Subcutaneous abdominal adipose tissue (tissue), 5 donors: ENCODE data around the gene PRELID1.

ENCODE experiments used
- H3K27ac ChIP-seq: one replicate; pipeline ENCODE4 v1.7.0; 2013; ENCODE audit warnings: low read depth, mild to moderate bottlenecking, inconsistent platforms, low read length, moderate library complexity
- H3K27me3 ChIP-seq, 5 donors: one replicate each; pipeline ENCODE4 v1.7.0; 2013; ENCODE audit warnings: low read length in 5 of 5, inconsistent platforms in 1 of 5; ENCODE audit not compliant: control insufficient read depth in 5 of 5, insufficient read depth in 4 of 5
- H3K36me3 ChIP-seq, 5 donors: one replicate each; pipeline ENCODE4 v1.7.0; 2013; ENCODE audit warnings: low read length in 5 of 5; ENCODE audit not compliant: control insufficient read depth in 5 of 5, insufficient read depth in 5 of 5
- H3K4me1 ChIP-seq, 5 donors: one replicate each; pipeline ENCODE4 v1.7.0; 2013; ENCODE audit warnings: low read length in 5 of 5, mild to moderate bottlenecking in 3 of 5, moderate library complexity in 1 of 5; ENCODE audit not compliant: control insufficient read depth in 5 of 5, insufficient read depth in 5 of 5
- H3K4me3 ChIP-seq, 5 donors: one replicate each; pipeline ENCODE4 v1.7.0; 2013; ENCODE audit warnings: low read length in 5 of 5, low read depth in 1 of 5
- H3K9ac ChIP-seq, 5 donors: one replicate each; pipeline ENCODE4 v1.7.0; 2013; ENCODE audit warnings: low read length in 5 of 5, mild to moderate bottlenecking in 4 of 5, moderate library complexity in 3 of 5
- H3K9me3 ChIP-seq, 5 donors: one replicate each; pipeline ENCODE4 v1.7.0; 2013; ENCODE audit warnings: low read length in 5 of 5; ENCODE audit not compliant: control insufficient read depth in 5 of 5
- donor health status: healthy.
- donor health status: healthy.
- donor health status: healthy.
- donor health status: healthy.
- donor health status: healthy.

PRELID1 gene

DNA sequence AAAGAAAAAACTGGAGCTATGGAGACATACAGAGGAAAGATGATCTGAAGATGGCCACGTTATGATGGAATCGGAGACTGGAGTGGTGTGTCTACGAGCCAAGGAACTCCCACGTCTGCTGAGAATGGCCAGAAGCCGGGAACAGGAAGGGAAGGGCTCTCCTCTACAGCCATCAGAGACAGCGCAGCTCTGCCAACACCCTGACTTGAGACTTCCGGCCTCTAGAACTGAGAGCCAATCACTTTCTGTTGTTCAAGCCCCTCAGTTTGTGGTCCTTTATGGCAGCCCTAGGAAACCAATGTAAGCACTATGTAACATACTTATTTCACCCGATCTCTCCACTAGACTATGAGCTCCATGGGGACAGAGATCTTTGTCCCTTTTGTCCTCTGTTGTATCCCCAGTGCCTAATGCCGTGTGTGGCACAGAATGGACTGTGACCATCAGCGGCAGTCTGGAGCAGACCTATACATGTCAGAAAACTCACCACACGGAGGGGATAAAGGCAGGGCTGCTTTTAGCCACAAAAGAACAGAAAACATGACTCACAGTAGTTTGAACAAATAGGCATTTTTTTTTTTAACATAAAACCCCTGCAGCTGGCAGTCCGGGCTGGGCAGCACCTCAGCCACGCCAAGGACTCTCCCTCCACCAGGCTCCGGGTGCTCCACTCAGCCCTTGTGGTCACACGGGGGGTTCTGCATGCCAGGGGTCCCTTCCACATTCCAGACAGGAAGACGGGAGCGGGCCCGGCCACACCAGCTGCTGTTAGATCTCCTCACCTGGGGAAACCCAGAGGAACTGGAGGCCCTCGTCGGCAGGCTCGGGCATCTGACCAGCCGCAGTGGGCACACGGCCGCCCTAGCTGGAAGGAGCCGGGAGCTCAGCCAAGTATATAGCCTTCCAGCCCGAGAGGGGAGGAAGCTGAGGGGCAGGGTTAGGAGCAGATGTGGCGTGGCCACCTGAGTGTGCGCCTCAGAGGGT, 24.2 kb downstream of the PRELID1 start:
- Histone ChIP-seq H3K4me1 (peaks cover 0 to 7% (median 0%) of the 10 kb centered on the region in 5 donors), H3K9ac (peak overlapping the region in 2 of 5 donors; percentile 10 to 41), H3K4me3 (no peak overlapping the region), H3K36me3 (peaks cover 0 to 36% (median 32%) of the 10 kb centered on the region in 5 donors), H3K27me3 (no peaks in the 10 kb centered on the region), H3K27ac (no peak overlapping the region), H3K9me3 (no peaks in the 10 kb centered on the region)

DNA sequence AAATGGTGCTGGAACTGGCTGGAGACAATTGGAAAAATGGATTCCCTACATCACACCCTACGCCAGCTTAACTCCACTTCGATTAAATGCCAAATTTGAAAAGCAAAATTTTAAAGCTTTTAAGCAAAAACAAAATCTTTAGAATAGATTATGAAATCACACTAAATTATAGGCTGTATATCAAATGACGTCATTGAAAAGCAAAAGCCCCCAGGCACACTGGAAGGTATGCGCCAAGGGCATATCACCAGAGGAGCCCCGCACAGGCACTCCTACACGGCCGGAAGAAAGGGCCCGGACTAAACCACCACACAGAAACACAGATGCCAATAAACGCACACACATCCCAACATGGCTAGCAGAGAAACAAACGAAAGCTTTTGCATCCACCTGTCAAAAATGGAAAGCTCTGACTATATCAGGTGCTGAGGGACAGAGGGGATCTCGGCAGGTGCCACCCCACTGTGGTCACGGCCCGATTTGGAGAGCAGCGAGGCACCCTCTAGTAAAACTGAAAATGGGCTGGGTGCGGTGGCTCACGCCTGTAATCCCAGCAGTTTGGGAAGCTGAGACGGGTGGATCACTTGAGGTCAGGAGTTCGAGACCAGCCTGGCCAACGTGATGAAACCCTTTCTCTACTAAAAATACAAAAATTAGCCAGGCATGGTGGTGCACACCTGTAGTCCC, 25.1 kb downstream of the PRELID1 start:
- no peaks in the 10 kb centered on the region for H3K27me3 ChIP-seq
- H3K27ac ChIP-seq = no peak overlapping the region
- peaks cover 0 to 45% (median 41%) of the 10 kb centered on the region in 5 donors for H3K36me3 ChIP-seq

DNA sequence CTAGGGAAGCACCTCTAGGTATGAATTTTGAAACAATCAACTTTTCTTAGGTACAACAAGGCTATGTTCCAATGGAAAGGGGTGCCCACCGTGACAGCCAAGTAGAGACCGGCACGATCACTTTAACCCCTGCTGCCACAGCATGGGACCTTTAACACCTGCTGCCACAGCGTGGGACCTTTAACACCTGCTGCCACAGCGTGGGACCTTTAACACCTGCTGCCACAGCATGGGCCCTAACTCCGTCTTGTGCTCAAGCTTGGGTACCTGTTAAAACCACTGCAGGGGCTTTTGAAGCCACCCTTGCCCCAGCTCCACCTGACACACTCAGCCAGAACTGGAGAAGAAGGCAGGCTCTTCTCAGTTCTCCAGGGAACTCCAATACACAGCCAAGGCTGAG, 26.3 kb downstream of the PRELID1 start:
- Histone ChIP-seq H3K36me3 (peaks cover 0 to 57% (median 53%) of the 10 kb centered on the region in 5 donors), H3K4me1 (peaks cover 0 to 7% (median 0%) of the 10 kb centered on the region in 5 donors), H3K9me3 (no peaks in the 10 kb centered on the region), H3K27ac (no peak overlapping the region), H3K4me3 (no peak overlapping the region), H3K9ac (no peak overlapping the region), H3K27me3 (no peaks in the 10 kb centered on the region)

More for the DNA sequence above, 25.1 kb downstream of the PRELID1 start:
- no peaks in the 10 kb centered on the region for H3K9me3 ChIP-seq
- H3K4me3 ChIP-seq = no peak overlapping the region
- H3K4me1 ChIP-seq = peaks cover 0 to 7% (median 0%) of the 10 kb centered on the region in 5 donors
- H3K9ac ChIP-seq = no peak overlapping the region

DNA sequence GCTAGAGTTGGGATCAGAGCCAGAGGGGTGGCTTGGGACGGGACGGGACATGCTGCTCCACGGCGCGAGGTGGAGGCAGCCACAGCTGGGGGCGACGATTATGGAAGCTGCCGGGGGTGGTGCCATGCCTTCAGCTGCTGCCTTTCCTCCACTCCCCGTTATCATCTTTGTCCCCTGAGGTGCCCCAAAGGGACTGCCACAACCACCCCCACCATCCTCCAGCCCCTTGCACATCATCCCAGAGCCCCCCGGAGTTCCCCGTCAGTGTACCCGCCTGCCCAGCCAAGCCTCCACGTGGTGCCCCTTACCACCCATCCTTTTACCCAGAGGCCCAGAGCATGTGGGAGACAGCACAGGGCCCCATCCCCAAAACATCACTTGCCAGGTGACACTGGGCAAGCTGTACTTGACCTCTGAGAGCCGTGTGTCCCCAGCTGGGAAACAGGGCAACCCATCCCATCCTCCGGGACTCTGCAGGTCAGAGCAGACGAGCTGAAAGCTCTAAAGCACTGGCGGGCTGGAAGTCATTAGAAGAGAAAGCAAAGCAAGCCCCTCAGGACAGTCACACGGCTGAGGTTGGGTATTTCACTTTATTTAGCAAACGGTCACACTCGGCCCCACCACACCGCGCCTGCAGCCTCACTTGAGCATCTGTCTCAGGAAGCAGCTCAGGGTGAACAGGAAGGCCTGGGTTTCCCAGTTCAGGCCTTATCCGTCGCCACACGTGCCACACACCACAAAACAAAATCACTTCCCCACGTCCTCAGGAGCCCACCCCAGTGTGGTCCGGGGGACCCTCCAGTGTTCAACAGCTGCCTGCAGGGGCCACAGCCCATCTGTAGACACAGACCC, 27.6 kb downstream of the PRELID1 start:
- H3K9me3 ChIP-seq = no peaks in the 10 kb centered on the region
- H3K9ac ChIP-seq = no peak overlapping the region
- H3K4me1 ChIP-seq = peaks cover 0 to 7% (median 0%) of the 10 kb centered on the region in 5 donors
- H3K27ac ChIP-seq = no peak overlapping the region
- H3K4me3 ChIP-seq = no peak overlapping the region
- H3K27me3 ChIP-seq = no peaks in the 10 kb centered on the region
- peaks cover 0 to 70% (median 66%) of the 10 kb centered on the region in 5 donors for H3K36me3 ChIP-seq

DNA sequence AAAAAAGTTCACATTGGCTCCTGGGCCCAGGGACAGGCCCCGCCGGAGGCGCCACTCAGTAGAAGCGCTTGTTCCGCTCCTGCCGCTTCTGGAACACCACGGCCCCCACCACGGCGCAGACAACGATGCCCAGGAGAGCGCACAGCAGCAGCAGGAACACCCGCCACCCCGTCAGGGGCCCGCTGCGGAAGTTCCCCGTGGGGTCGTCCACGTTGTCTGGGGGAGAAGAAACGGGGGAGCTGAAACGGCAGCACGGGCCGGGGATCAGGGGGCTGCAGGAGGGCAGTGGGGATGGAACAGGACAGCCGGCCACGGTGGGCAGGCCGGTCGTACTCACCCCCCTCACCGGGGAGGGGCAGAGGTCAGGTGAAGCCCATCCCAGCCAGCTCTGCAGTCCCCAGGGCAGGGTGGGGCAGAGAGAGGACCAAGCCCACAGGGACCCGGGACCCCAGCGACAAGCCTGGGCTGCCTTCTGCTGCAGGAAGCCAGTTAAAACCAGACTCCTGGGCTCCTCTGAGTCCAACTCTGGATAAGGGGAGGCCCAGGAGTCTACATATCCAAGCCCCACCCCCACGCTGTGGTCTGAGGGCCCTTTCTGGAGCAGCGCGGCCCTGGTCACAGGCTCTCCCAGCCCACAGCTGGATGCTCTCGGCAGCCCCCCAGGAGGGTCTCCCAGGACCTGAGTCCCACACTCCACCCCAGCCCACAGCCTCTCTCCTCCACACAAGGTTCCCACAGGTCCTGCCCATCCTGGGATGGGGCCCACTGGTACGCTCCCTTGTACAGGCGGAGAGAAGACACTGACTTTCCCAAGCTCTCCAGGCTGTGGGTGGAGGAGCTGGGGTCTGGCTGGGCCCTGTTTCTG, 28.7 kb downstream of the PRELID1 start:
- Histone ChIP-seq H3K9me3 (no peaks in the 10 kb centered on the region), H3K9ac (no peak overlapping the region), H3K36me3 (peaks cover 0 to 80% (median 76%) of the 10 kb centered on the region in 5 donors)

DNA sequence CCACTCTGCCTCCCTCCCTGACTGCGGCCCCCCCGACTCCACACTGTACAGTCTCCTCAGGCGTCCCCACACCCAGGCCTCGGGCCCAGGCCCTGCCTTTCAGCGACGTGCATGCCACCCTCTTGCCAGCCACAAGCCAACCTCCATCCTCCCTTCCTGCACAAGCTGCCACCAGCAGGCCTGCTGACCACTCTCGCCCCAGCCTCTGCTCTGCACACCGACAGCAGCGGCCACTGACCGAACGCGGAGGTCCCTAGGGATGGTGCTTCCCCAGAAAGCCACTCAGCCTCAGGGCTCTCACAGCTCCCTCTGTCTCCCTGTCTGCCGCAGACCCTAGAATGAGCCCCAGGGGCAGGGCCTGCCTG, 29.3 kb downstream of the PRELID1 start:
- Histone ChIP-seq H3K9me3 (no peaks in the 10 kb centered on the region), H3K36me3 (peaks cover 0 to 86% (median 82%) of the 10 kb centered on the region in 5 donors), H3K9ac (no peak overlapping the region), H3K27me3 (no peaks in the 10 kb centered on the region), H3K4me3 (no peak overlapping the region), H3K27ac (no peak overlapping the region), H3K4me1 (peaks cover 0 to 2% (median 0%) of the 10 kb centered on the region in 5 donors)

More for the DNA sequence above, 28.7 kb downstream of the PRELID1 start:
- H3K4me1 ChIP-seq = peaks cover 0 to 7% (median 0%) of the 10 kb centered on the region in 5 donors
- H3K4me3 ChIP-seq = no peak overlapping the region
- H3K27me3 ChIP-seq = no peaks in the 10 kb centered on the region
- H3K27ac ChIP-seq = no peak overlapping the region

DNA sequence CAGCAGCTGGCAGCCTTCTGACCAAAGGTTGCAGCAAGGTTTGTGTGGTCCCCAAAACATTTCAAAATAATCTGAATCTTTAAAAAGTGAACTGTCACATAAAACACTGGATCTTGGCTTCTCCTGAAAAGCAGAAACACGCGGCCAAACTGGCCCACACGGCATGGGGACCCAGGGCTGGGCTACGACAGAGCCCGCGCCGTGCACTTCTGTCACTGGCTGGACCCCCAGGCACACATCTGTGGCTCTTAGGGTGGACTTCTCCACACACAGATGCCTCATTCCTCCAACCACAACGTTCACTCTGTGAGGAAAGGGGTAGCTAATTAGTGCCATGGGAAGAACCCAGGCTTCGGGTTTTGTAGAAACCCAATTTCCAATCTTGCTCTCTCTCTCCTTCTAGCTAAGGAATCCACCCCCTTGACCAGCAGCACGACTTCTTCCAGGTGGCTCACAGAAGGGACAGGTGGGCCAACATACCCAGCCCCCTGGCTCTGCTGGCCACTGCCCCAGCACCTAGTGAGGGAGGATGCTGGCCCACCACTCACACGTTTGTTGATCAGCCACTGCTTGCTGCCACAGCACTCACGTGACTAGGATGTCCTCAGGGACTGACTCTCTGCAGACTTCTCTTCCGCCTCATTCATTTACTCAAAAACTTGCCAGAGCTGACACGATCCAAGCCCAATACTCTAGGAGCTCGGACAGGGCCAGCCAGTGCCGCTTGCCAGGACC, 30.0 kb downstream of the PRELID1 start:
- H3K4me1 ChIP-seq = no peaks in the 10 kb centered on the region
- no peaks in the 10 kb centered on the region for H3K27me3 ChIP-seq
- H3K9ac ChIP-seq = no peak overlapping the region
- H3K9me3 ChIP-seq = no peaks in the 10 kb centered on the region
- H3K27ac ChIP-seq = no peak overlapping the region
- H3K36me3 ChIP-seq = peaks cover 0 to 92% (median 85%) of the 10 kb centered on the region in 5 donors
- no peak overlapping the region for H3K4me3 ChIP-seq

DNA sequence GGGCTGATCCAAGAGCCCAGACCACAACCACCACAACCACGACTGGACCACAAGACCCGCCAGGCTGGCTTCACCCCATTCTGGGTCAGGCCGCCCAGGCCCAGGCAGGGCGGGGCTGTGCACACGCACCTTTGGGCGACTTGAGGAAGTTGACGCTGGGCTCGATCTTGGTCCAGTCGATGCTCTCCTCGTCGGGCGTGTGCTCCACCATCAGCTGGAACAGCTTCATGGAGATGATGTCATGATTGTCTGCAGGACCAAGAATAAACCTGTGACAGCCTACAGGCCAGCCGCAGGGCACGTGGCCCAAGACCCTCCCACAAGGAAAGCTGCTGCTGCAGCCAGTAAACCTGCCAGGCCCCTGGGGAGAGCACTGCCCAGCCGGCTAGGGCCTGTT, 30.6 kb downstream of the PRELID1 start:
- H3K9ac ChIP-seq = no peak overlapping the region
- no peak overlapping the region for H3K27ac ChIP-seq
- no peak overlapping the region for H3K4me3 ChIP-seq
- no peaks in the 10 kb centered on the region for H3K4me1 ChIP-seq
- H3K27me3 ChIP-seq = no peaks in the 10 kb centered on the region
- H3K9me3 ChIP-seq = no peaks in the 10 kb centered on the region
- peaks cover 0 to 98% (median 90%) of the 10 kb centered on the region in 5 donors for H3K36me3 ChIP-seq
